GM19372 (cell line): ENCODE results near the gene IPO13.

ENCODE experiments used
- ATAC-seq: cut with Tn5 transposase; IDR thresholded peaks from one replicate; pipeline ENCODE4 v1.9.1; 2021; ENCODE audit warnings: mild to moderate bottlenecking, low read depth, moderate library complexity; ENCODE audit not compliant: unreplicated experiment

Gene IPO13

DNA sequence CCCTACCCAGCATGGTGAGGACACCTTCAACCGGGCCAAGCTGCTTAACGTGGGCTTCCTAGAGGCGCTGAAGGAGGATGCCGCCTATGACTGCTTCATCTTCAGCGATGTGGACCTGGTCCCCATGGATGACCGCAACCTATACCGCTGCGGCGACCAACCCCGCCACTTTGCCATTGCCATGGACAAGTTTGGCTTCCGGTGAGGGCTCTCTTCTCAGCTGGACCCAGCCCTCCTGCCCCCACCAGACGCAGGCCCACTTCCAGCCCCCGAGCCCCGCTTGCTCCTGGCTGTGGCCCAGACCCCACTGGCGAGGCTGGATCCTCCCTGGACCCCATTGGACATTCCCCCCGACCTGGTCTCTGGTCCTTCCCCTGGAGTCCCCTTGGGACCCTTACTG is 38.1 kb downstream of the IPO13 start:
- ATAC-seq, result no peak

DNA sequence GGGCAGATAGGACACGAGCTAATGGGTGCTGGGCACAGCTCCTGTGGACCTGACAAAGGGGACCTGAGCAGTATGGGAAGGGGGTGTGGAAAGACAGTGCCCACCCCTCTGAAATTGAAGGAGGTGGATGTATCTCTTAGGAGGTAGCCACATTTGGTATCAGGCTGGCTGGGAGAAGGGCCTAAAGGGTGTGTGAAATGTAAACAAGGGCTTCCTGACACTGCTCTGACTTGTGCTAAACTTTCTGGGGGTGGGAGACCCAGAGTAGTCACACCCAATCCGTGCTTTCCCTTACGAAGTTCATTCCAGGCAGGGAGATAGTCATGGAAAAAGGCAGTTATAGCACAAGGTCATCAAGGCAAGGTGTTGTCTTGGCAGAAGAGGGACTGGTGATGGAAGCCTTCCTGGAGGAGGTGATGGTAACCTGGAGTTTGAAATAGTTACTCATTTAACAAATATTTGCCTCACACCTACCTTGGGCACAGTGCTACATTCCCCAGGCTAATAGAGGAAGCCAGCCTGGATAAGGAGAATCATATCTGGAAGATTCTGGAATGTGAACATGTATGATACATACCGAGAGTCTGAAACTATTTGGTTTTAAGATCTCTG is 39.3 kb downstream of the IPO13 start:
- no peak for ATAC-seq

DNA sequence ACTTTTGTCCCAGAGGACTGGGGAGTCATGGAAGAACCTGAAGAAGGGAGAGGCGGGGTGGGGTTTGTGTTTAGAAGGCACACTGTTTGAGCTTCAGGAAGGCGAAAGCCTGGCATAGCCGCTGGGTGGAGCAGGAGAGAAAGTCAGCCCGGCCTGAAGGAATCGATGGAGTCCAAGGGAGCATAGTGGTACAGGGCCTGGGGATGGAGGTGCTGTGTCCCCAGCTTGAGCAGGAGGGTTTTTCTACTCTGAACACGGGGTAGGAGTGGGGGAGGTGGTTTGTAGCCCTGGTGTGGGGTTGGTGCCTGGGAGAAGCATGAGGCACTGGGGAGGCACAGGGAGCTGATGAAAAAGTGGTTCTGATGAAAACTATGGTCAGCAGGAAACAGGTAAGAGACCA is 40.0 kb downstream of the IPO13 start:
- no peak for ATAC-seq

DNA sequence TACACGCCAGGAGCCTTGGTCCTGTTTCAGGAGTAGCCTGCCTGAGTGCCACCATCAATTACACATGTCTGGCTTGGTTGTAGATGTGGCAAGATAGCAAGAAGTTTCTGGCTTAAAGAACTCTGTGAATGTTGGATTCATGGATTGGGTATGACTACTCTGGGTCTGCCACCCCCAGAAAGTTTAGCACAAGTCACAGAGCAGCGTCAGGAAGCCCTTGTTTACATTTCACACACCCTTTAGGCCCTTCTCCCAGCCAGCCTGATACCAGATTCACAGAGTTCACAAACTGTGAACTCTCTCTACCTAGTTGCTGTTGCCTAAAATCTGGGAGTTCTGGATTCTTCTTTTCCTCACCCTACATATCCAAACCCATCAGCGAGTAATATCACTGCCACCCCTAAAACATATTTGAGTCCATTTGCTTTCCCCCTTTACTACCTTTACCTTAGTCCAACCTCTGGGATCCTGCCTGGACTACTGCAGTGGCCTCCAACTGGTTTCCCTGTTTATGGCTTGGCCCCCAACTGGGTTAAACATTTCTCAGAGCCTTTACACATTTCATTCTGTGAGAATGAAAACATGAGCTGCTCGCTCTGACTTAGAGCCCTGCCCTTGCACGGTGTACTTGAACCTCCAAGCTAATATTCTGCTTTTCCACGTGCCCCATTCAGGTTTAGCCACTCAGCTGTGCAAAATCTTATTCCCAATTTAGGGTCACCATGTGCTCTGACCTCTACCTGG is 40.6 kb downstream of the IPO13 start:
- no peak for ATAC-seq

DNA sequence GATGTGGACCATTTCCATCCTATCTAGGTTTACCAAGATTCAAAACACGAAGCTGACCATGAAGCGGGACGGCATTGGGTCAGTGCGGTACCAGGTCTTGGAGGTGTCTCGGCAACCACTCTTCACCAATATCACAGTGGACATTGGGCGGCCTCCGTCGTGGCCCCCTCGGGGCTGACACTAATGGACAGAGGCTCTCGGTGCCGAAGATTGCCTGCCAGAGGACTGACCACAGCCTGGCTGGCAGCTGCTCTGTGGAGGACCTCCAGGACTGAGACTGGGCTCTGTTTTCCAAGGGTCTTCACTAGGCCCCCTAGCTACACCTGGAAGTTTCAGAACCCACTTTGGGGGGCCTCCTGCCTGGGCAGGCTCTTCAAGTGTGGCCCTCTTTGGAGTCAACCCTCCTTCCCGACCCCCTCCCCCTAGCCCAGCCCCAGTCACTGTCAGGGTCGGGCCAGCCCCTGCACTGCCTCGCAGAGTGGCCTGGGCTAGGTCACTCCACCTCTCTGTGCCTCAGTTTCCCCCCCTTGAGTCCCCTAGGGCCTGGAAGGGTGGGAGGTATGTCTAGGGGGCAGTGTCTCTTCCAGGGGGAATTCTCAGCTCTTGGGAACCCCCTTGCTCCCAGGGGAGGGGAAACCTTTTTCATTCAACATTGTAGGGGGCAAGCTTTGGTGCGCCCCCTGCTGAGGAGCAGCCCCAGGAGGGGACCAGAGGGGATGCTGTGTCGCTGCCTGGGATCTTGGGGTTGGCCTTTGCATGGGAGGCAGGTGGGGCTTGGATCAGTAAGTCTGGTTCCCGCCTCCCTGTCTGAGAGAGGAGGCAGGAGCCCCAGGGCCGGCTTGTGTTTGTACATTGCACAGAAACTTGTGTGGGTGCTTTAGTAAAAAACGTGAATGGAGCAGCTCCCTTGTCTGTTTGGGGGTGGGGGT is 43.8 kb downstream of the IPO13 start:
- ATAC-seq, result no peak

DNA sequence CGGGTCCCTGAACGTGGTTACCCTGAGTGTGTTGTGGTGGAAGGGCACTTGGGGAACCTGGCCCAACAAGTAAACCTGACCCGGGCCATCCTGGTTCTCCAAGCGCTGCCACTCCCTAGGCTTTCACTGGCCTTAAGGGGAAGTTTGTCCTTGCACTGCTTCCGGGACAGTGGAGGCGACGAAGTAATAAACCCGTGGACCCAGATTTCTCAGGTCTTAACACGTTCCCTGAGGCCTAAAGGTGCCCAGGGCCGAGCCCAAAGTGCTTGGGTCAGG is 44.4 kb downstream of the IPO13 start:
- ATAC-seq, result no peak

DNA sequence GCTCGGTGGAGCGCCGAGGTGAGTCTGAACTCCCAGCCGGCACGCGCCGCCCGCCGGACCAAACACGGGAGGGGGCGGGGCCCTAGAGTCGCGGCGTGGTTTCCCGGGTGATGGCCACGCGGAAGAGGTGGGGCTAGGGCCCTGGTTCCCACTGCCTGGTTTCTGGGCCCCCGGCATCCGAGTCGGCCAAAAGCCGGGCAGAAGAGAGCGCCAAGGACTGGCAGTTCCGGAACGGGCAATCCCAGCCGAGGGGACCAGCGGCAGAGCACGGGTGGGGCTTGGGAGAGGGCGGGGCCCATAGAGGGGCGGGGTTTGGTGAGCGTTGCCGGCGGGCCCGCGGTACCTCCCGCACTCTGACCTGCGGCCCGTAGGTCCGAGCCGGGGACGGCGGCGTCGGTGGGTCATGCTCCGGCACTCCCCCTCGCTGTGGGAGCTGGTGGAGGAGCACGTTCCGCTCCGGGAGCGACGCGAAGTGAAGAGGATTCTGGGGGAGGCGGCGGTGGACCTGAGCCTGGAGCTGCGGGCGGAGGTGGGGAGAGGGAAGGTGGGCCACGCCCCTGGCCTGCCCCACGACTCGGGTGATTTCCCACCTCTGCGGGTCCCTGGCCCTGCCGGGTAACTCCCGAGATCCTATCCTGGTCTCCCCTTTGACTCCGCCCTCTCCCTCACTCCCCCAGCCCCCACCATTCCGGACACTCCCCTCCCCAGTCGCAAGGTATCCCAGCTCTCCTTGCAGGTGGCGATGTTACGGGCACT is 44.9 kb downstream of the IPO13 start, which contains the start of gene CCDC24:
Gene CCDC24, plus strand, starts transcription at position 124 of the 756 bp plus-strand sequence. Its CDS starts 280 bp downstream, at position 404.
- ATAC-seq, result peak; percentile 77

DNA sequence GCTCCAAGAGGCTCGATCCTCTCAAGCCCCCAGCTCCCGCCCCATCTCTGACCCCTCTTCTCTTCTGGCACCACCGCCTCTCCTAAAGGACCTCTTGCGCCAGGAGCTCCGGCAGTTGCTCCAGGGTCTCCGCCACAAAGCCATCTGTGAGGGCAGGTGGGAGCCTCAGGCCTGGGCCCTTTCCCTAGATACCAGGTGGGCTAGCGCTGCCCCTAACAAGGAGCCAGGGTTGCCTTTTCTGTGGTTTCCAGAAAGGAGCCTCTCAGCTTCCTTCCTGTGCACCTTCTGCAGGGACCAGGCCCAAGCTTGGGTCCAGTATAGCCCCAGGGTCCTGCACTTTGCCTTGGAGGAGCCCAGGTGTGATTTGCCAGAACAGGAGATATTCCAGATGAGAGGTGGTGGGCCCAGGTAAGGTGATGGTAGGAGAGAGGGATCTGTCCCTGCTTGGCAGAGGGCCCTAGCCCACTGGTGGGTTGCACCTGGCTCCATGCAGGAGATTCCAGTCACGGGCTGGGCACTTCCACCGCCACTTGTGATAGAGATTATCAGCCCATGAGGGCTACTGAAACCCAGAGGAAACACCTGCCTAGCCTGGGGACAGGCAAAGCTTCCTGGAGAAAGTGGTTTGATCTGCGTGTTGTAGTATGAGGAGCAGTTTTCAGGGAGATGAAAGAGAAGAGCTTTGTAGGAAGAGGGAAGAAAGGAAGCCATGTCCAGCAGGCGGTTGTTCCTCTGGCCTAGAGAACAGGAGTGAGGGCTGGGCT is 45.7 kb downstream of the IPO13 start:
- ATAC-seq, result no peak

DNA sequence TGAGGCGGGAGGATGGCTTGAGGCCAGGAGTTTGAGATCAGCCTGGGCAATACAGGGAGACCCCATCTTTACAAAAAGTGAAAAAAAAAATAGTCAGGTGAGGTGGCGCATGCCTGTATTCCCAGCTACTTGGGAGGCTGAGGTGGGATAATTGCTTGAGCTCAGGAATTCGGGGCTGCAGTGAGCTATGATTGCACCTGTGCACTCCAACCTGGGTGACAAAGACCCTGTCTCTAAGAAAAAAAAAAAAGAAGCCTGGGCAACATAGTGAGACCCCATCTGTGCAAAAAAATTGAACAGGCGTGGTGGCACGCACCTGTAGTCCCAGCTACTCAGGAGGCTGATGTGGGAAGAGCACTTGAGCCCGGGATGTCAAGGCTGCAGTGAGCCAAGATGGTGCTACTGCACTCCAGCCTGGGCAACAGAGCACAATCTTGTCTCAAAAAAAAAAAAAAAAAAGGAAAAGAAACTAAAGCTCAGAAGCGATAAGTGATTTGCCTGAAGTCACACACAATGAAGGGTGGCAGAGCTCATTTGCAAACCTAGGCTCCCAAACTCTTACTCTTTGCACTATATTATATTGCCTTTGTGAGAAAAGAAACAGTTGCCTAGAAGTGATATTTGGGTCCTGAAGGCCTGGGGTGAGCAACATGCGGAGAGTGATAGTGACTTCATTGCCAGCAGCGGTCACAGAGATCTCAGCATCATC is 46.6 kb downstream of the IPO13 start:
- ATAC-seq, result no peak

DNA sequence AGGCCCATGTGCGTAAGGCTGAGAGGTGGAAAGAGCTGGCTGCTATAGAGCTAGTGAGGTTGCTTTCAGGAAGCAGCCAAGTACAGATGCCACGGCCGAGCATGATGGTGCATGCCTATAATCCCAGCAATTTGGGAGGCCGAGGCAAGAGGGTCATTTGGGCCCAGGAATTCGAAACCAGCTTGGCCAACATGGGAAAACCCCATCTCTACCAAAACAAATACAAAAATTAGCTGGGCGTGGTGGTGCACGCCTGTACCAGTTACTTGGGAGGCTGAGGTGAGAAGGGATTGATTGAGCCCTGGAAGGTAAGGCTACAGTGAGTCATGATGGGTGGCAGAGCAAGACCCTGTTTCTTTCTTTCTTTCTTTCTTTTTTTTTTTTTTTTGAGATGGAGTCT is 47.3 kb downstream of the IPO13 start:
- ATAC-seq, result no peak

DNA sequence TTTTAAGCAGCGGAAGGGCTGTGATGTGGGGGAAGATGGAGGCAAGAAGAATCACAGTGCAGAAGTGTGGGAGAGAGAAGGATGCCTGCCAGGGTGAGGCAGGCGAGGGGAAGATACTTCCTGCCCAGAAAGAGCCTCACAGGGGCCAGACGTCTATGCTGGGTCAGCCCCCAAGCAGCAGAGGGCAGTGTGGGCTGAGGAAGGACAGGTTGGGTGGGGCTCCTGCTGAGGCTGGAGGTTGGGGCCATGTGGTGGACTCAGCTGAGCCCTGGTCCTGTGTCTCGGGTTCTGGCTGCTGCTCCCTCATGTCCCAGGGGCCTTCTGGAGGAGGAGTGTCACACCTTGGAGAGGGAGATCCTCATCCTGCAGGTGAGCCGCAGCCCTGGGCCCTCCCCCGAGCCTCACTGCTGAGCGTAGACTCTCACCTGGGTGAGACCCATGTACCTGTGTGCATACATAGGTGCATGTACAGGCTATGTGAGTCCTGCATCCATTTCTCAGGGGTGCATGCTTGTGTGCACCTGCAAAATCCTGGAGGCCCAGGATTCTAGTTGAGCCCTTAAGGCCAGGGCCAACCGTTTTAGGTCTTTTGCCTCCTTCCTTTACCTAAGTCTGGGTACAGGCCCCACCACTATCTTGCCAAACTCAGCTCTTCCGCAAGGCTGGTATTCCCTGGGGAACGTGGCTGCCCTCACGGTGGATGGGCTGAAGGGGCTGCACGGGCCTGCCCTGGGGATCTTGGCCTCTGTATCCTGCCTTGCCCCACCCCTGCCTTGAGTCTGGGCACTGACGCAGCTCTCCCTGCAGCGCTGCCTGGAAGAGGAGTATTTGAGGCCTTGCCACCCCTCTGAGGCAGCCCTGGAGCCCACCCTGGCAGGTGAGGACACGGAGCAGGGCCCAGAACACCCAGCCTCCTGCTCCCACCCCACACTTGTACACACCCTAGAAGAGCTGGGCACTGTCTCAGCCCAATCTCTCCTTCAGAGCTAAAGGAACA is 48.3 kb downstream of the IPO13 start:
- no peak for ATAC-seq

DNA sequence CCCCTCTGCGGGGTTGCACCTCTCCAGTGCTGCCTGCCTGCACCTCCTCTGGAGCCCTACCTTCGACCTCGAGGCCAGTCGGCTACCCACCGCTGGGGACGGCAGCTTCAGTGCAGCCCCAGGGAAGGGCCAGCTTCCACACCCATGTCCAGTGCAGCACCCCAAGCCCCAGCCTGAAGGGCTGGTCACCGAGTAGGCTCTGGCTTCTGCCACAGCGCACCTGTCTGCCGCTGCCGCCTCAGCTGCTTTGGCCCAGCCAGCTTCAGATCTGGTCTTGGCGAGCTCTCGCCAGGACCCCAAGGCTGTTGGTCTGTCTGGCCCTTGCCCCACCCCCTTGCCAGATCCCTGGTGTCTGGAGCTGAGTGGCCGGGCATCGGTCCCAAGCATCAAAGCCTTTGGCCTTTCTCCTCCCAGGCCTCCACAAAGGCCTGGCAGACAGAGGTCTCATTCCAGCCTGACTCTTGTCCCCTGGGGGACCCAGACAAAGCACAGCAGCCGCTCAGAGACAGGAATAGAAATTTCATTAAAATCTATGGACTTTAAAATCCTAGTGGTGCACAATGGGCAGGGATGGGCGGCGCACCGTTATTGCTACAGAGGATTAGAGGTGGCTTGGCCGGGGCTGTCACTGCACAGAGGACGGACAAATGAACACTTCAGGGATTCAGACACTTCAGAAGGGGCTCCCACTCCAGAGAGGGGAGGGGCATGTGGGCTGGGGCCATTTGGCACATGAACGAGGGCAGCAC is 49.4 kb downstream of the IPO13 start:
- no peak for ATAC-seq

DNA sequence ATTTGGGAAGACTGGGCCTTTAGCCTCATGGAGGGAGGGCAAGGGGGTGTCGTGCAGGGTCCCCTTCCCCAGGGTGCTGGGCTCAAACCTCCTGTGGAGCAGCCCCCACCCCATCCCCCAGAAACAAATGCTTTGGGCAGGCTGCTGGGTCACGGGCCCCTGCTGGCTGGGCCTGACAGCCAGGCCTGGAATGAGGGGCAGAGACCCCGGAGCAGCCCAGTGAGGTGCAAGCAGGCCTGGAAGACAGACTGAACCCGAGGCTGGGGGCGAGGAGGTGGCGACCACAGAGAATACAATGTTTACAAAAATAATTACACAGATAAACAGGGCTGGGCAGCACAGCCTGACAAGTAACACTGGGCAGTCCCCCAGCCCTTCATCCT is 50.0 kb downstream of the IPO13 start:
- ATAC-seq, result no peak

DNA sequence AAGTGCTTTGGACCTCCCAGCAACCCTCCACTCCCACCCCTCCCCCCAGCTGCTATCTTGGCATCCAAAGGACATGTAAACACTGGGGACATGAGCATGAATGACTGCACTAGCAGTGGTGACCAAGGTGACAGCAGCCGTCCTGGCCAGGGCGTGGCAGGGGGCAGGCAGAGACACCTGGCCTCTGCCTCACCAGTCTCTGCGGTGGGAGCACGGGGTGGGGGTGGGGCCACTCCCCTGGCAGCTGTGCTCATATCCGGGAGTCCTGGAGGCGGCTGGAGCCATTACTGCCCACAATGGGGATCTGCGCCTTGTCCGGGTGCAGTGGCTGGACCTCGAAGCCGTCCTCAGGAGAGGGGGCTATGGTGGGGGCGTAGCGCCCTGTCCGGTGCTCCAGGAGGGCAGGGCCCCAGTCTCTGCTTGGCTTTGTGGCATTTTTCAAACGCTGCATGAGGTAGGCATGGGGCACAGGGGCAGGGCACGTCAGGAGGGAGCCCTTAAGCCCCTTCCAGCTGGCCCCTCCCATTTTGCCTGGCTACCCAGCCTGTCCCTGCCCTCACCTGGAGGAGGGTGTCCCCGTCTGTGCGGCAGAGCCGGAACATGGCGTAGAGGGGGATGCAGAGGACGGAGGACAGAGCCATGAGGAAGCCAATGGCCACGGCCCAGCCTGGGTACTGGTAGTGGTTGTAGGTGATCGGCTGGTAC is 50.7 kb downstream of the IPO13 start:
- no peak for ATAC-seq

DNA sequence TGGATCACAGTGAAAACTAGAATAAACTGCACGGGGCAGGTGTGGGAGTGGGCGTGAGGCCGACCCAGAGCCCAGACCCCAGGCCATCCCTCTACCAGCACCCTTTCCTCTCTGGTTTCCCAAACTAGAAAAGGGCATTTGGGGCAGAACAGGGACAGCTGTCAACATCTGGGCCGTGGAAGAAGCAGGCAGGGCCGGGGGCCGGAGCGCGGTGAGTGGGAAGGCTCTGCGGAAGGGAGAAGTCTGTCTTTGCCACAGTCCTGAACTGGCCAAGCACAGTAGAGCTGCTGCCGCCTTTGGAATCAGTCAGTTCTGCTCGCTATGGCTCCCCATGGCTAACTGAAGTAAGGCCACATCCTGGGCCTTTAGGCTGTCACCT is 51.2 kb downstream of the IPO13 start:
- no peak for ATAC-seq

DNA sequence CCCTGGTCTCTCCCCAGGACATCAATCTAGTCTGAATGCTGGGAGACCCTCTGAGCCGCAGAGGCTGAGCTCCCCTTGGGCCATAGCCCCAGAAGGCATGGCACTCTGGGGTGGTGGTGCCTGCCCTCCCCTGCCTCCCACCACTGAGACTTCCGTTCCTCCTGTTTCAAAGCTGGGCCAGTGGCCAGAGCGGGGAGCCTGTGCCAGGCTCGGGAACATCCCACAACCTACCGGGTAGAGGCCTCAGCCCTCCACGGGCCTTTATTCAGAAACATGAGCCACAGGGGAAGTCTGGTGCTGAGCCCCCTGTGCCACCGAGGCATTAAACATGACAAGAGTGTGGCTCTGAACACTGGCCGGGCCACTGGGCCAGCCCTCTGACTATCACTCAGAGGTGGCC is 52.7 kb downstream of the IPO13 start:
- no peak for ATAC-seq

DNA sequence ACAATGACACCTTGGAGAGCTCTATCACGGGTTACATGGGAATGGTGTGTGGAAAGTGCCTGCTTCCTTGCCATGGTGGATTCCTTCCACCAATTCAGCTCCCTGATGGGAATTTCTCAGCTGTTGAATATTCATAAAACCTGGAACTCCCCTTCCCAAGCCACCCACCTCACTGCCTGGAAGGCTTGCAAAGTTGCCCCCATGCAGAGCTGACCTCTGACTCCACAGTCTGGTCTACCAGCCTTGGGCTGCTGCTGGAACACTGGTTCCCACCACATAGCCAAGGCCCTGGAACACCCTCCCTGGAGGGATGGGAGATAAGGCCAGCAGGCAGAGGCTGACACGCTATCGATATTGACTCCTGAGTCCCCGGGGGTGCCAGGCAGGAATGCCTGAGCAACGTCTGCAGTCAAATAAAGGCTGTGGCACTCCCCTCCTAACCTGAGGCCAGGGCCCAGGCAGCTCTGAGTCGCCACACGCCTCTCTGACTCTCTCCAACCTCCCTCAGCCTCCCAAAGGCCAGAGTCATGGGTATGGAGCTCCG is 53.4 kb downstream of the IPO13 start:
- no peak for ATAC-seq
